Naive B cell (primary cell): ENCODE data around the gene TBPL1. TPM values are rescaled to one million over a fixed set of nuclear protein-coding genes. Genes with fewer than 3 reads are reported as not detected.
"Not testable (repeated sequence)": the region's sequence is repeated elsewhere in the genome, so short reads cannot be mapped to it uniquely, and the experiment has no call there.

Source experiments
- ATAC-seq, 2 donors: fragments of 150-1000 bp; cut with Tn5 transposase; 2 replicates each; pipeline ENCODE4 v1.10.0; 2021; ENCODE audit warnings: low read depth in 2 of 2, mild to moderate bottlenecking in 2 of 2, moderate library complexity in 2 of 2
- DNase-seq: peaks from one replicate; pipeline ENCODE4 v3.0.0; 2022
- H3K27ac Mint-ChIP-seq, 6 donors: one replicate each; pipeline ENCODE4 v1.8.0; 2020 to 2022; ENCODE audit warnings: mild to moderate bottlenecking in 6 of 6, mixed read lengths in 6 of 6, moderate library complexity in 5 of 6, inconsistent platforms in 2 of 6
- H3K27me3 Mint-ChIP-seq, 3 donors: one replicate each; pipeline ENCODE4 v1.8.0; 2021 to 2022; ENCODE audit warnings: mixed read lengths in 3 of 3, mild to moderate bottlenecking in 1 of 3
- H3K36me3 Mint-ChIP-seq, 2 donors: one replicate each; pipeline ENCODE4 v1.8.0; 2020 to 2022; ENCODE audit warnings: mixed read lengths in 2 of 2, inconsistent platforms in 1 of 2, mild to moderate bottlenecking in 1 of 2
- H3K4me1 Mint-ChIP-seq, 3 donors: one replicate each; pipeline ENCODE4 v1.8.0; 2020 to 2022; ENCODE audit warnings: mixed read lengths in 3 of 3, inconsistent platforms in 1 of 3, mild to moderate bottlenecking in 1 of 3, moderate library complexity in 1 of 3
- H3K4me3 Mint-ChIP-seq, 8 donors: one replicate each; pipeline ENCODE4 v1.8.0; 2020 to 2022; ENCODE audit warnings: mild to moderate bottlenecking in 8 of 8, mixed read lengths in 8 of 8, moderate library complexity in 8 of 8, inconsistent platforms in 2 of 8
- H3K9me3 Mint-ChIP-seq, 7 donors: one replicate each; pipeline ENCODE4 v1.8.0; 2020 to 2022; ENCODE audit warnings: mixed read lengths in 7 of 7, mild to moderate bottlenecking in 5 of 7, inconsistent platforms in 2 of 7, moderate library complexity in 1 of 7
- polyA plus RNA-seq, 6 donors: library from polyadenylated mRNA; unstranded; fragments of 300-500 nt; fragmentation: Illumina TruSeq; gene quantifications; one replicate each; pipeline ENCODE4 v1.2.3, GENCODE V29; 2021; ENCODE audit warnings: low read depth in 6 of 6

Gene TBPL1
- polyA plus RNA-seq, 6 donors from 2014 or later = 64.4 to 100 (median 76.7) TPM

DNA sequence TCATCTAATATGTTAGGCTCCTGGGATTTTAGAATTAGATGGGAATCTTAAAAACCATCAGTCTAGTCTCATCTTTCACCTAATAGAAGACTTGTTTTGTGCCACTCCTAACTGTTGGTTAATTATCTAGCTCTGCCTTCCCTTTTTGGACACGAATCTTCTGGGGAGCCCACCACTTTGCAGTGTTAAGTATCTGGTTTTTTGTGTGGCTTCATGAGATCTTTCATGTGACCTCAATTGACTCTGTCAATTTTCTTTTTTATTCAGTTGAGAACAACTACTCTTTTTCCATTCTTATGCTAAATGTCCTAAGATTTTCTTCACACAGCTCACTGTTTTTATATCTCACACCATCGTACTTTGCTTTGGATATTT lies 16.9 kb downstream of the TBPL1 start:
- H3K36me3 Mint-ChIP-seq = no peaks in the 10 kb centered on the region
- H3K27ac Mint-ChIP-seq = peak overlapping the region in 2 of 6 donors; percentile 43 to 64
- no peak for ATAC-seq
- no peaks in the 10 kb centered on the region for H3K9me3 Mint-ChIP-seq
- no peak for DNase-seq
- peaks cover 25 to 42% (median 36%) of the 10 kb centered on the region in 3 donors for H3K4me1 Mint-ChIP-seq
- H3K27me3 Mint-ChIP-seq = no peaks in the 10 kb centered on the region
- peak overlapping the region in 1 of 8 donors; percentile 35 for H3K4me3 Mint-ChIP-seq

DNA sequence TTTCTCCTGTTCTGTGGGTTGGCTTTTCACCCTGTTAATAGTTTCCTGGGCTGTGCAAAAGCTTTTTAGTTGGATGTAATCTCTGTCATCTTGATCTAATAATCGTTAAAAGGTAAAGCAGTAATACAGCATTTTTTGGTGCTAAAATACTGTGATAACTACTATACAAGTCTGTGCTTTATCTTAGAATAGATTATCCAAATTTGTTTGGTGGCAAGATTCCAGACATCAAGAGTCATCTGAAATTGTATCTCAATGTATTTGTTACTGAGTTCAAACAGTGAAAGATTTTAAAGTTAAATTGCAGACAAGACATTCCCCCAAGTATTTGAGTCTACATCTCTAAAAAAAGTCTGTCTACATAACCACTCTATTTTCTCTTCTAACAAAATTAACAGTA lies 18.8 kb downstream of the TBPL1 start:
- H3K4me3 Mint-ChIP-seq = no peak overlapping the region
- no peaks in the 10 kb centered on the region for H3K27me3 Mint-ChIP-seq
- ATAC-seq (no peak), DNase-seq (no peak)
- no peak overlapping the region for H3K27ac Mint-ChIP-seq
- no peaks in the 10 kb centered on the region for H3K9me3 Mint-ChIP-seq
- H3K4me1 Mint-ChIP-seq = peaks cover 15 to 31% (median 26%) of the 10 kb centered on the region in 3 donors
- no peaks in the 10 kb centered on the region for H3K36me3 Mint-ChIP-seq

DNA sequence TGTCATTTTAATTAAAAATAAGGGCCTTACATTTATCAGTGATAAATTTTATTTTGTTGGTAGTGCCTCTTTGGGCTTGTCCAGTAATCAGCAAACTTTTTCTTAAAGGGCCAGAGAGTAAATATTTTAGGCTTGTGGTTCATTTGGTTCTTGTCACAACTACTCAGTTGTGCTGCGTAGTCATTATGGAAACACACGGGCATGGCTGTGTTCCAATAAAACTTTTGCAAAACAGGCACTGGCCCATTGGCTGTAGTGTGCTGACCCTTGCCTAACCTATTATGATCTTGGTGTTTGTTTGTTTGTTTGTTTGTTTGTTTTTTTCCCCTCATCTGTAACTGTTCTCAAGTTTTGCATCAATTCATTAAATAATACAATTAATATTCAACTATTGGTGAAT lies 19.4 kb downstream of the TBPL1 start:
- ATAC-seq (no peak), DNase-seq (no peak)
- no peaks in the 10 kb centered on the region for H3K9me3 Mint-ChIP-seq
- H3K4me3 Mint-ChIP-seq = no peak overlapping the region
- H3K27ac Mint-ChIP-seq = no peak overlapping the region
- H3K4me1 Mint-ChIP-seq = peaks cover 12 to 29% (median 22%) of the 10 kb centered on the region in 3 donors
- no peaks in the 10 kb centered on the region for H3K27me3 Mint-ChIP-seq
- H3K36me3 Mint-ChIP-seq = no peaks in the 10 kb centered on the region

DNA sequence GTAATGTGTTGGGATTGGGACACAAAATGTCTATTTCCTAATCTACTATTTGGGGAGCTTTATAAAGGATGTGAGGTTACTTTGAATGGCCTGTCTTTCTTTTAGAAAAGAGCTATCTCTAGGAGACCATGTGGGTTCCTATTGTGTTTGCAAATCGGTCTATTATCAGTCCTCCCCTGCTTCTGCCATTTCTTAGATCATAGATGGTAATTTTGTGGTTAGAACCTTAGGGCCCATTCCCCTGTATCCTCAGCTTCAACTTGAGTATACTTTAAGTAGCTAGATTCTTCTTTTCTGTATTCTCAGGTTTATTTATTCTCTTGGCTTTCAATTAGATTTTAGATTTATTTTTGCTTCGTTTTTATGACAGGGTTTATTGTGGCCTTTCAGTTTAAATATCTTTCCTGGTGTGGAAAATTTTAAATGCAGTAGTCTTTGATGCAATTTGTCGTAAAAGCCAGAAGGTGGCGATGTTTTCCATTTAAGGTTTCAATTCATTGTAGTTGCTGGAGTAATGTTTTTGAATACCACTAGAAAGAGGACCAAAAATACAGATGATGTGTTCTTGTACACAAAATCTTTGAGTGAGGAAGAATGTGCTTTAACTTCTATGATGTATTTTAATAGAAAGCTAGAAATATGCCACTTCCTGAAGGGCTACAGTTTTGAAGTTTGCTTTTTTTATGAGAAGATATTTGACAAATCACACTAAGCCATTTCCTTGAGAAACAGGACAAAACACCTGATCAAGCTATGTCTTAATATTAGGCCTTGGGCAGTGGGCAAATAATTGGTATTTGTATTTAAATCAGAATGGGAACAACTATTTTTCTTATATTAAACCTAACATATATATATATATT lies 20.3 kb downstream of the TBPL1 start:
- peaks cover 20 to 38% (median 27%) of the 10 kb centered on the region in 3 donors for H3K4me1 Mint-ChIP-seq
- peak; percentile 23 to 47 for ATAC-seq

DNA sequence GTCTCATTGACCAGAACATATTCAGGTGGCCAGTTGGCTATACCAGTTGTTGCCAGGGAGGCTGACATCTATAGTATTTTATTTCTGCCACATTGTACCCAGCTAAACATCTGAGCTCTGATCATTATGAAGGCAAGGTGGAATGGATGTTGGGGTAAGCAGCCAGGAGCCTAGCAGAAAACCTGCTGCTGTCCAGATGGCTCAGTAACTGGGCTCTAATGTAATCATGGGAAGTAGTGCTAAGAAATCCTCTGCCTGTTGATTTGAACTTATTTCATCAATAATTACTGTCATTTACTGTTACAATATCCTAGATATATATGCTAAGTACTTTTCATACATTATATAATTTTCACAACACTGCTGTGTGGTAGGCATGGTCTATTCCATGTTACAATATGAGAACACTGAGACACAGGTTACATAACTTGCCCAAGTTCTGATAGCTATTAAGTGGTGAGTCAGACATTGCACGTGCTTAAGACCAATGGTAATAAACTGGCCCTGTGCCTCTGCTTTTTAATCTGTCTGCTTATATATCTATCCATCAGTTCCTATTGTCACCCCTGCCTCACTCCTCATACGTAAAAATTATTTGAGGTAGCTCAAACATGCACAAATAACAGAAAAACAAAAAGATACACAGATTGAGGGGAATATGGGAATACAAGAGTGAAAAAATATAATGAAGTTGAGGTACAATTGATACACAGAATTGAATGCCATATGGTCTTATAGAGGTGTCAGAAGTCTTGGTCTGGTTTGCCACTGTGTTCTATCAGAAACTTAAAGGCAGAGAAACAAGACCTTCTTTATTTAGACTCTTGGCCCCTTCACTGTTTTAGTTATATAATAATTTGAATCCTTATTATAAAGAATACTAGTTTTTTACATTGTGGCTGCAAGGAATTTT lies 25.2 kb downstream of the TBPL1 start:
- Mint-ChIP-seq H3K36me3 (peaks cover 12 to 13% of the 10 kb centered on the region in 2 donors), H3K27me3 (no peaks in the 10 kb centered on the region), H3K4me1 (peaks cover 18 to 40% (median 18%) of the 10 kb centered on the region in 3 donors), H3K4me3 (no peak overlapping the region), H3K9me3 (no peaks in the 10 kb centered on the region), H3K27ac (peak overlapping the region in 3 of 6 donors; percentile 32 to 56 (median 46))
- ATAC-seq (no peak), DNase-seq (no peak)

More for the DNA sequence above, 20.3 kb downstream of the TBPL1 start:
- Mint-ChIP-seq H3K4me3 (no peak overlapping the region), H3K9me3 (no peaks in the 10 kb centered on the region), H3K36me3 (no peaks in the 10 kb centered on the region), H3K27ac (peak overlapping the region in 1 of 6 donors; percentile 1), H3K27me3 (no peaks in the 10 kb centered on the region)
- peak; percentile 35 for DNase-seq

DNA sequence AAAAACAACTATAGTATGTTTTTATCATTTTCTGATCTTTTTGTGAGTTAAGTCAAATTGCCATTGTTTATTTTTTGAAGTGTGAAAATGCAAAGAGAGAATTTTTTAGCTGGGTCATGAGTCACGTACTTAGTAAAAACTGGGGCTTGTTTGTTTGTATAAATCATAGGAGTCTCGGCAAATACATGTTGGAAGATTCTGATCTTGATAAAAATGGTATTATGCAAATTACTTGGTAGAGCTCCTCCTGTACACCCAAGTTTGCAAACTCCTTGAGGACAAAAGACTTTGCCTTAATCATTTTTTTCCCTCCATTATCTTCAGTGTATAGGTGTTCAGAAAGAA lies 25.8 kb downstream of the TBPL1 start:
- Mint-ChIP-seq H3K4me3 (no peak overlapping the region), H3K27ac (no peak overlapping the region), H3K4me1 (peaks cover 16 to 40% (median 17%) of the 10 kb centered on the region in 3 donors), H3K36me3 (peaks cover 12 to 14% of the 10 kb centered on the region in 2 donors), H3K27me3 (no peaks in the 10 kb centered on the region), H3K9me3 (no peaks in the 10 kb centered on the region)
- ATAC-seq (no peak), DNase-seq (no peak)

DNA sequence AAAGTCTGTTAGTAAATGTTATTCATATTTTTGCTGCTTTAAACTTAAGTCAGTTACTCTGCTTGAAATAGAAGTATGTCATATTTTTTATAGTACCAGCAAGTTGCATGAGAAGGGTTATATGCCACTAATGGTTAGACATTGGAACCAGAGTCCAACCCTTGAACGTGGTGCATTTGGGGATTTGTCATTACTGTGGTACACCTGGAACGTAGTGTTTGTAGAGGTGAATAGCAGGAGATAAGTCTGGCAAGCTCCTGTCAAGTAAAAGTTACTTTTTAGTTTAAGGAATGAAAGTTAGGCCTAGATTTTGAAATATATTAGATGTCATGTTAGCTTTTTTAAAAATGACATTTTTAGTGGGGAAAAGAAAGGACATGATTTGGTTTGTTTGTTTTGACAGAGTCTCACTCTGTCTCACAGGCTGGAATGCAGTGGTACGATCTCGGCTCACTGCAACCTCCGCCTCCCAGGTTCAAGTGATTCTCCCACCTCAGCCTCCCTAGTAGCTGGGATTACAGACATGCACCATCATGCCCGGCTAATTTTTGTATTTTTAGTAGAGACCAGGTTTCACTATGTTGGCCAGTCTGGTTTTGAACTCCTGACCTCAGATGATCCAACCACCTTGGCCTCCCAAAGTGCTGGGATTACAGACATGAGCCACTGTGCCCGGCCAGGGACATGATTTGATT lies 26.4 kb downstream of the TBPL1 start:
- H3K9me3 Mint-ChIP-seq, DNase-seq, ATAC-seq, H3K27me3 Mint-ChIP-seq, H3K27ac Mint-ChIP-seq, H3K4me3 Mint-ChIP-seq: not testable (repeated sequence)
- H3K4me1 Mint-ChIP-seq = peaks cover 16 to 40% (median 17%) of the 10 kb centered on the region in 3 donors
- peaks cover 12 to 14% of the 10 kb centered on the region in 2 donors for H3K36me3 Mint-ChIP-seq

DNA sequence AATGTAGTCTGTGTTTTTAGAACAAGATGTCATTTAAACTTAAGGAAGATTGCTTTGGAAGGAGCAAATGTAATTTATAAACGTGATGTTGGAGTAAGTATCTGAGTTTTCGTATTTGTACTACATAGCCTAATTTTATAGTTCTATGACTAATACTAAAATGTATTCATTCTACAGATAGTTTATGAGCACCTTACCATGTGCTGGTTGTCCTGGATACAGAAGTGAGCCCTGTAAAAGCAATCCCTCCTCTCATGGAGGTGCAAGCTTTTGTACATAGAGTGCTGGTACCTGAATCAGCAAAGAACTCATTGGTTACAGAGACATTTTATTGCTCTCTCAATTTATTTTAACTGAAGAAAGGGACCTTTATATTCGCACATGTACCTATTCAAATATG lies 27.1 kb downstream of the TBPL1 start:
- Mint-ChIP-seq H3K36me3 (peaks cover 12 to 14% of the 10 kb centered on the region in 2 donors), H3K4me1 (peaks cover 16 to 35% (median 17%) of the 10 kb centered on the region in 3 donors), H3K27me3 (no peaks in the 10 kb centered on the region), H3K4me3 (no peak overlapping the region), H3K27ac (no peak overlapping the region), H3K9me3 (no peaks in the 10 kb centered on the region)
- ATAC-seq (no peak), DNase-seq (no peak)

DNA sequence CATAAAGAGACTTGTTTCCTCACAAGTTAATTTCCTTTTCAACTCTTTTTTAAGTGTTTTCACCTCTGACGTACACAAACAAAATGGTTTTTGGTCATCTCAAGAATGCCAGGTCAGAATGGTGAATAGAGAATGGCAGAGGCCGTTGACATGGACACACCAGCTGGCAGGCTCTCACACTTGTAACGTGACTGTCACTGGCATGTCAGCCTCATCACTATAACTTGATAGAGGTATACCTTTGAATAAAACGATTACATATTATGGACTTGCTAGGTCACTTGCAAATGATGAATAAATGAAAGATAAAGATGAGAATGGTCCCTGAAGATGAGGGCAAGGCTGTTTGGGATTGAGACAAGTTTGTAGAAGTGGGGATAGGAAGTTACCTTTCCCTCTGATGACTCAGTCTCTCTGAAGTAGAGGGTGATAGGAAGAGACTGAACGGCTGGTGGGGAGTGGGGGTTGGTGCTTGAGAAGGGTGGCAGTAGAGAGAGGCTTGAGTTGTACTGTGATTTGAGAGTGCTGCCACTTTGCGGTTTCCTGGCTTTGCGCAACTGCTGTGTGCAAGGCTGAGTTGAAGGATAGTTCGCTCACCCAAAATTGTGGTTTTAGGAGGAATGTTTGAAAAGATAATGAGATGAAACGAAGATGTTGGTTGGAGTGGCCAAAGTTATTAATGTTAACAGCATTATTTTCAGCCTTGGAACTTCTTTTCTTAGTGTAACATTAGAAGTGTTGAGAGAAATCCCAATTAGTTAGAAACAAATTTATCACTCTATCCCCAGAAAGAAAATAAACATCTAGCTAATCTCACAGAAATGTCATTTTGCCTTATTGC lies 30.3 kb downstream of the TBPL1 start:
- ATAC-seq (no peak), DNase-seq (no peak)
- H3K27me3 Mint-ChIP-seq = no peaks in the 10 kb centered on the region
- H3K9me3 Mint-ChIP-seq = no peaks in the 10 kb centered on the region
- H3K4me3 Mint-ChIP-seq = no peak overlapping the region
- H3K27ac Mint-ChIP-seq = peak overlapping the region in 5 of 6 donors; percentile 4 to 43 (median 15)
- peaks cover 8 to 16% (median 8%) of the 10 kb centered on the region in 3 donors for H3K4me1 Mint-ChIP-seq
- H3K36me3 Mint-ChIP-seq = peaks cover 14 to 21% of the 10 kb centered on the region in 2 donors

DNA sequence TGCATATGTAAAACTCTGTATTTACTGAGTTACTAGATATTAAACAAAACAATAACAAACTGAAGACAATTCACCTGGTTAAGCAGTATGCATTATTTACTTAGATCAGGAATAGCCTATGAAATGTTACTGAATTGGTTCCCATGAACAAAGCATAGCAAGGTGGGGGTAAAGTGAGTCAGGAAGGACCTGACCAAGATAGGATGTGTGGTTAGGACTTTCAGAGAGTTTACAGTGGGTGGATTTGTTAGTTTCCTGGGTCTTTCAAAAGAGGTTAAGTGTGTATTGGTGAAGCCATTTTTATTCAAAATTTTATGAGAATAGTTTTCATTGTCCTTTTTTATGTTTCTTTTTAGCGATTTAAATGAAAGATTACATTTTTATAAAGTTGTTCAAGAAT lies 32.9 kb downstream of the TBPL1 start:
- peak overlapping the region in 2 of 6 donors; percentile 16 to 39 for H3K27ac Mint-ChIP-seq
- H3K36me3 Mint-ChIP-seq = peaks cover 14 to 31% of the 10 kb centered on the region in 2 donors
- H3K27me3 Mint-ChIP-seq = no peaks in the 10 kb centered on the region
- H3K4me3 Mint-ChIP-seq = no peak overlapping the region
- no peaks in the 10 kb centered on the region for H3K9me3 Mint-ChIP-seq
- ATAC-seq (no peak), DNase-seq (no peak)
- H3K4me1 Mint-ChIP-seq = peaks cover 6 to 7% (median 6%) of the 10 kb centered on the region in 3 donors

DNA sequence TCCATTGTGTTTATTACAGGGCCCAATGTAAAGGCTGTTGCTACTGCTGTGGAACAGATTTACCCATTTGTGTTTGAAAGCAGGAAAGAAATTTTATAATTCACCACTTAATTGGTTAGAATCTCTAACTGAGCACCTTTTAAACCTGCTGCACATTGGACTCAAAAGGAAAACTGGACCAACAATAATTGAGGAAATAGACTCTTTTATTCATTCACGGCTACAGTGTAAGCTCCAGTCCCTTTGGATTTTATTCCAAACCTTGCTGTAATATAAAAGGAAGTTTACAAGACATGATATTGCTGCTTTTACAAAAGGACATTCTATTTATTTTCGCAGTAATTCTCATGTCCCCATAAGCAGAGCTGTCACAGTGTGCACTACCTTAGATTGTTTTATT lies 33.9 kb downstream of the TBPL1 start:
- peaks cover 9 to 26% of the 10 kb centered on the region in 2 donors for H3K36me3 Mint-ChIP-seq
- no peak overlapping the region for H3K27ac Mint-ChIP-seq
- H3K27me3 Mint-ChIP-seq = no peaks in the 10 kb centered on the region
- ATAC-seq (no peak), DNase-seq (no peak)
- H3K9me3 Mint-ChIP-seq = no peaks in the 10 kb centered on the region
- peaks cover 6 to 7% (median 6%) of the 10 kb centered on the region in 3 donors for H3K4me1 Mint-ChIP-seq
- H3K4me3 Mint-ChIP-seq = no peak overlapping the region

DNA sequence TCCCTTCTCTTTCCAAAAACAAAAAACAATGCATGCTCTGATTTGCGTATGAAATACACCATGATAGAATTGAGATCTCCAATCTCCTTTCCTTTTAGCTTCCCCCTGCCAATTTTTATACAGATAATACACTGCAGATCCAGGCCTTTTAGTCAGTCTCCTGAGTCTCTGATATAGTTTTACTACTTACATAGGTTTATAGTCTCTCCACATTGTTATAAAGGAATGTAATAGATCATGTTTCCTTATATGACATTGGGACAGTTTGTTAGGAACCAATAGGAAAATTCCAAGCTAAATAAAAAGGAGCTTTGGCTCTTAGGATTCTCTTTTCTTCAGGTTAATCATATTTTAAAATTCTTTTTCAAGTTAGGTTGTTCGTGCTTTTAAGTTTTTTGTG lies 36.5 kb downstream of the TBPL1 start:
- H3K27me3 Mint-ChIP-seq = no peaks in the 10 kb centered on the region
- ATAC-seq = no peak
- H3K36me3 Mint-ChIP-seq = peaks cover 0 to 19% of the 10 kb centered on the region in 2 donors
- H3K4me1 Mint-ChIP-seq = no peaks in the 10 kb centered on the region
- no peak overlapping the region for H3K4me3 Mint-ChIP-seq
- no peak for DNase-seq
- peak overlapping the region in 2 of 6 donors; percentile 1 to 38 for H3K27ac Mint-ChIP-seq
- H3K9me3 Mint-ChIP-seq = no peaks in the 10 kb centered on the region
